K562 (cell line): ENCODE data around the gene GLP1R.

Source experiments
- EZH2 ChIP-seq: IDR thresholded peaks from 2 replicates; pipeline ENCODE4 v1.6.1; 2012; ENCODE audit warnings: low read depth, mild to moderate bottlenecking, inconsistent platforms, low read length, borderline replicate concordance
- FOXA1 ChIP-seq: fragments of 450-650 bp; IDR thresholded peaks from 2 replicates; pipeline ENCODE4 v1.6.1; 2016; ENCODE audit warnings: mild to moderate bottlenecking, borderline replicate concordance
- KAT7 ChIP-seq: sonication (generic); formaldehyde crosslinking; IDR thresholded peaks from 2 replicates; pipeline ENCODE4 v1.8.0; 2022; ENCODE audit warnings: missing genetic modification reagents, mild to moderate bottlenecking, borderline replicate concordance
- NCOA2 ChIP-seq, 2 experiments: fragments of 450-650 bp; IDR thresholded peaks; 2 replicates each; pipeline ENCODE4 v1.6.1; 2018; ENCODE audit warnings: mild to moderate bottlenecking in 2 of 2, moderate library complexity in 1 of 2; ENCODE audit not compliant: partially characterized antibody in 2 of 2
- NCOA6 ChIP-seq: fragments of 450-650 bp; IDR thresholded peaks from 2 replicates; pipeline ENCODE4 v1.6.1; 2017; ENCODE audit warnings: mild to moderate bottlenecking
- POLR2AphosphoS5 ChIP-seq: IDR thresholded peaks from 2 replicates; pipeline ENCODE4 v1.6.1; 2011; ENCODE audit warnings: mild to moderate bottlenecking, low read depth, low read length, moderate library complexity; ENCODE audit not compliant: control insufficient read depth, insufficient read depth
- TCF7L2 ChIP-seq: fragments of 150-350 bp; IDR thresholded peaks from 2 replicates; pipeline ENCODE4 v1.6.1; 2016; ENCODE audit warnings: low read depth, mild to moderate bottlenecking, low read length, moderate library complexity
- TF ChIP-seq, protein P1 (sequence below): sonication (generic); formaldehyde crosslinking; IDR thresholded peaks from 2 replicates; pipeline ENCODE4 v1.8.0; 2022; ENCODE audit warnings: mild to moderate bottlenecking, missing genetic modification reagents
- TF ChIP-seq, protein P2 (sequence below): sonication (generic); formaldehyde crosslinking; IDR thresholded peaks from 2 replicates; pipeline ENCODE4 v1.8.0; 2022; ENCODE audit warnings: mild to moderate bottlenecking, missing genetic modification reagents

DNA sequence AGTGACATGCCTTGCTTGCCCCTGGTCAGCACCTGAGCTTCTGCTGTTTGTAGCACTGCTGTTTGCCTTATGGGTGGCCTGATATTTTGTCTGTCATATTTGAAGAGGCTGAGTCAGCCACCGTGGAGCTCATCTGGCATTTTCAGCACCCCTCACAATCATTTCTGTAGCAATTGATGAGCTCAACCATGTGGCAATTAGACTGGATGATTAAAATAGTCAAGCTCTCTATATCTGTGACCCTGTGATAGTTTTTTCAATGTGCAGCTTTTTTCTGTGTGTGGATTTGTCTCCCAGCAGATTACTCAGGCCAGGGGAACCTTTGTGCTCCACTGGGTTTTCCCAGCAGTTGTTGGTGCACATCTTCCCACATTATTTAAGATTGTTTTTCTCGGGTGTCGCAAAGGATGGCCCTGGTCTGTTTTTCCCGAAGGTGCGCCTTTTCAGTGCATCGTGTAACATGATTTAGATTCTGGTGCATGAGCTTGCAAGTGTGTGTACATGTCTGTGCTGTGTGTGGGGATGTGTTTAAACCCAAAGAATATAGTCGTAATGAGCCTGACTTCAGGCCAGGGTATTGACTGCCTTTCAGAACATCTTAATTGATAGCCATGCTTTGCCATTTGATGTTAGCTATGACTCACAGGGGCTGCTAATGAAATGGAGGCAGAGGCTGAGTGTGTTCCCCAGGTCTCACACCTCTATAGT is 31.6 kb upstream of the GLP1R start:
- TF ChIP-seq NCOA6: no peak
- TF ChIP-seq NCOA2 (IDR thresholded peaks at IDR 0.05; ENCODE audit: partially characterized antibody in 2 of 2): no peak
- TF ChIP-seq, protein P1, sequence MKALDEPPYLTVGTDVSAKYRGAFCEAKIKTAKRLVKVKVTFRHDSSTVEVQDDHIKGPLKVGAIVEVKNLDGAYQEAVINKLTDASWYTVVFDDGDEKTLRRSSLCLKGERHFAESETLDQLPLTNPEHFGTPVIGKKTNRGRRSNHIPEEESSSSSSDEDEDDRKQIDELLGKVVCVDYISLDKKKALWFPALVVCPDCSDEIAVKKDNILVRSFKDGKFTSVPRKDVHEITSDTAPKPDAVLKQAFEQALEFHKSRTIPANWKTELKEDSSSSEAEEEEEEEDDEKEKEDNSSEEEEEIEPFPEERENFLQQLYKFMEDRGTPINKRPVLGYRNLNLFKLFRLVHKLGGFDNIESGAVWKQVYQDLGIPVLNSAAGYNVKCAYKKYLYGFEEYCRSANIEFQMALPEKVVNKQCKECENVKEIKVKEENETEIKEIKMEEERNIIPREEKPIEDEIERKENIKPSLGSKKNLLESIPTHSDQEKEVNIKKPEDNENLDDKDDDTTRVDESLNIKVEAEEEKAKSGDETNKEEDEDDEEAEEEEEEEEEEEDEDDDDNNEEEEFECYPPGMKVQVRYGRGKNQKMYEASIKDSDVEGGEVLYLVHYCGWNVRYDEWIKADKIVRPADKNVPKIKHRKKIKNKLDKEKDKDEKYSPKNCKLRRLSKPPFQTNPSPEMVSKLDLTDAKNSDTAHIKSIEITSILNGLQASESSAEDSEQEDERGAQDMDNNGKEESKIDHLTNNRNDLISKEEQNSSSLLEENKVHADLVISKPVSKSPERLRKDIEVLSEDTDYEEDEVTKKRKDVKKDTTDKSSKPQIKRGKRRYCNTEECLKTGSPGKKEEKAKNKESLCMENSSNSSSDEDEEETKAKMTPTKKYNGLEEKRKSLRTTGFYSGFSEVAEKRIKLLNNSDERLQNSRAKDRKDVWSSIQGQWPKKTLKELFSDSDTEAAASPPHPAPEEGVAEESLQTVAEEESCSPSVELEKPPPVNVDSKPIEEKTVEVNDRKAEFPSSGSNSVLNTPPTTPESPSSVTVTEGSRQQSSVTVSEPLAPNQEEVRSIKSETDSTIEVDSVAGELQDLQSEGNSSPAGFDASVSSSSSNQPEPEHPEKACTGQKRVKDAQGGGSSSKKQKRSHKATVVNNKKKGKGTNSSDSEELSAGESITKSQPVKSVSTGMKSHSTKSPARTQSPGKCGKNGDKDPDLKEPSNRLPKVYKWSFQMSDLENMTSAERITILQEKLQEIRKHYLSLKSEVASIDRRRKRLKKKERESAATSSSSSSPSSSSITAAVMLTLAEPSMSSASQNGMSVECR (CRISPR knock-in tag): no peak
- TF ChIP-seq, protein P2, sequence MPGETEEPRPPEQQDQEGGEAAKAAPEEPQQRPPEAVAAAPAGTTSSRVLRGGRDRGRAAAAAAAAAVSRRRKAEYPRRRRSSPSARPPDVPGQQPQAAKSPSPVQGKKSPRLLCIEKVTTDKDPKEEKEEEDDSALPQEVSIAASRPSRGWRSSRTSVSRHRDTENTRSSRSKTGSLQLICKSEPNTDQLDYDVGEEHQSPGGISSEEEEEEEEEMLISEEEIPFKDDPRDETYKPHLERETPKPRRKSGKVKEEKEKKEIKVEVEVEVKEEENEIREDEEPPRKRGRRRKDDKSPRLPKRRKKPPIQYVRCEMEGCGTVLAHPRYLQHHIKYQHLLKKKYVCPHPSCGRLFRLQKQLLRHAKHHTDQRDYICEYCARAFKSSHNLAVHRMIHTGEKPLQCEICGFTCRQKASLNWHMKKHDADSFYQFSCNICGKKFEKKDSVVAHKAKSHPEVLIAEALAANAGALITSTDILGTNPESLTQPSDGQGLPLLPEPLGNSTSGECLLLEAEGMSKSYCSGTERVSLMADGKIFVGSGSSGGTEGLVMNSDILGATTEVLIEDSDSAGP: no peak
- no peak for TF ChIP-seq TCF7L2
- TF ChIP-seq FOXA1: no peak
- TF ChIP-seq POLR2AphosphoS5: no peak
- no peak for TF ChIP-seq KAT7 (CRISPR knock-in tag)
- no peak for TF ChIP-seq EZH2
